ENCODE measurements around the gene OR7G3.

GRCh38 chr19:9115307-9115813, 11.4 kb downstream of the OR7G3 start, which contains the start of gene OR7G1:
- TF ChIP-seq CTCF (IDR thresholded peaks at IDR 0.05) (no peak), POLR2A (IDR thresholded peaks at IDR 0.05) (no peak)

Data from adrenal gland (tissue), 5 donors.